HepG2 (cell line): ENCODE results near the gene MAMSTR. TPM values are rescaled to one million over a fixed set of nuclear protein-coding genes. Genes with fewer than 3 reads are reported as not detected.

Experiments used
- AFF4 ChIP-seq: sonication (generic); formaldehyde crosslinking; IDR thresholded peaks from 2 replicates; pipeline ENCODE4 v1.4.0; 2020; ENCODE audit warnings: missing genetic modification reagents
- FOXK2 ChIP-seq: fragments of 450-650 bp; IDR thresholded peaks from 2 replicates; pipeline ENCODE4 v1.6.1; 2016
- HNRNPK ChIP-seq: fragments of 200-400 bp; formaldehyde crosslinking; IDR thresholded peaks from 2 replicates; pipeline ENCODE4 v1.6.1; 2018; ENCODE audit warnings: low read length, low read depth, moderate library complexity, mild to moderate bottlenecking; ENCODE audit not compliant: poor library complexity, severe bottlenecking
- IRX3 ChIP-seq: sonication (generic); formaldehyde crosslinking; IDR thresholded peaks from 2 replicates; pipeline ENCODE4 v1.8.1; 2023; ENCODE audit warnings: mild to moderate bottlenecking, low read depth, missing genetic modification reagents, borderline replicate concordance
- KLF16 ChIP-seq, 2 experiments: sonication (generic) in 1 of 2; formaldehyde crosslinking in 1 of 2; IDR thresholded peaks; 2 replicates each; pipeline versions ENCODE4 v1.6.1 to v1.8.0; 2016 to 2023; ENCODE audit warnings: missing genetic modification reagents in 2 of 2, missing compliant biosample characterization in 1 of 2
- MXD1 ChIP-seq: sonication (generic); formaldehyde crosslinking; IDR thresholded peaks from 2 replicates; pipeline ENCODE4 v1.4.0; 2020; ENCODE audit warnings: mild to moderate bottlenecking, missing genetic modification reagents
- PCBP1 ChIP-seq: fragments of 200-400 bp; formaldehyde crosslinking; IDR thresholded peaks from 2 replicates; pipeline ENCODE4 v1.6.1; 2017; ENCODE audit warnings: mild to moderate bottlenecking, low read depth, low read length, borderline replicate concordance
- POGK ChIP-seq: sonication (generic); formaldehyde crosslinking; conservative IDR thresholded peaks from 2 replicates; pipeline ENCODE4 v1.8.0; 2022; ENCODE audit warnings: mild to moderate bottlenecking, moderate library complexity, missing genetic modification reagents
- SIN3A ChIP-seq: IDR thresholded peaks from 2 replicates; pipeline ENCODE4 v1.6.1; 2011; ENCODE audit warnings: low read depth, mild to moderate bottlenecking, control low read depth, low read length, borderline replicate concordance
- TSC22D2 ChIP-seq: sonication (generic); formaldehyde crosslinking; IDR thresholded peaks from 2 replicates; pipeline ENCODE4 v1.5.1; 2020; ENCODE audit warnings: missing genetic modification reagents, mild to moderate bottlenecking, borderline replicate concordance
- ZNF343 ChIP-seq: sonication (generic); formaldehyde crosslinking; IDR thresholded peaks from 2 replicates; pipeline ENCODE4 v1.4.0; 2020; ENCODE audit warnings: mild to moderate bottlenecking, missing genetic modification reagents
- ZNF616 ChIP-seq: sonication (generic); formaldehyde crosslinking; IDR thresholded peaks from 2 replicates; pipeline ENCODE4 v1.5.0; 2020; ENCODE audit warnings: low read depth, mild to moderate bottlenecking, missing genetic modification reagents
- polyA plus RNA-seq, 8 experiments: library from polyadenylated mRNA; depleted of rRNA in 3 of 8; stranded (reverse) in 7 of 8; unstranded in 1 of 8; fragments of >200 nt; fragmentation: Illumina TruSeq in 4 of 8; extraction: Trizol in 4 of 8; gene quantifications; 2 replicates each; pipeline versions ENCODE4 v1.2.1 to v1.2.3, GENCODE V29; 2011 to 2016; ENCODE audit warnings: low read depth in 4 of 8, missing spikeins in 1 of 8, mixed read lengths in 1 of 8; ENCODE audit not compliant: insufficient read depth in 1 of 8
- total RNA-seq, 5 experiments: library from RNA; depleted of rRNA; stranded (reverse); fragments of >200 nt; fragmentation: Illumina TruSeq; extraction: Trizol; gene quantifications; 2 replicates each; pipeline ENCODE4 v1.2.3, GENCODE V29; 2016; ENCODE audit warnings: low read depth in 1 of 5

The MAMSTR gene
- total and polyA plus RNA-seq, 2 of the 13 experiments (the other 11 are each of a cell fraction or from before 2014, with no cell fraction given) = 2.2 to 2.4 TPM

GRCh38 chr19:48738557-48739403, 19.3 kb upstream of the MAMSTR start (continued):
- TF ChIP-seq AFF4 (CRISPR knock-in tag) (no peak), PCBP1 (no peak), HNRNPK (no peak), KLF16 (CRISPR knock-in tag; IDR thresholded peaks at IDR 0.05) (no peak), ZNF616 (CRISPR knock-in tag) (no peak), IRX3 (CRISPR knock-in tag) (peak; percentile 95; the same call in 1 of the 2 replicates), POGK (CRISPR knock-in tag) (peak; percentile 81), SIN3A (no peak), MXD1 (peak; percentile 90; the same call in 1 of the 2 replicates), FOXK2 (0 out of 2 replicates have a peak, but pooled peaks have one; percentile 29), ZNF343 (CRISPR knock-in tag) (no peak), TSC22D2 (CRISPR knock-in tag) (no peak)
